ENCODE results near the gene AMFR. TPM values are rescaled to one million over a fixed set of nuclear protein-coding genes. Genes with fewer than 3 reads are reported as not detected.
"Not testable (repeated sequence)": the region's sequence is repeated elsewhere in the genome, so short reads cannot be mapped to it uniquely, and the experiment has no call there.

Gene AMFR
- total and polyA plus RNA-seq, 10 of the 15 experiments (the other 5 are each of a cell fraction or from before 2014, with no cell fraction given): 8.2 to 67.6 (median 28.1) TPM

GRCh38 chr16:56380778-56381485, 44.4 kb downstream of the AMFR start:
- WGBS (ENCODE audit: insufficient coverage, insufficient replicate concordance, low lambda C conversion rate, missing lambda C conversion rate): 96% methylated on average over 3 of the region's 3 CpGs
- intact Hi-C loops (cut with micrococcal nuclease; ENCODE audit: unreplicated experiment); BruUV-seq (replicated peaks); H3K79me2 ChIP-seq (ENCODE audit: control insufficient read depth, insufficient read depth, low read length); H3K4me3 ChIP-seq; H3K9ac ChIP-seq (ENCODE audit: control insufficient read depth, insufficient read depth, low read length); H3K27me3 ChIP-seq (replicated peaks in 1 of 2; ENCODE audit: control insufficient read depth in 2 of 2, insufficient read depth in 2 of 2, low read length in 1 of 2); RAD21 ChIA-PET (ENCODE audit: unreplicated experiment); H3K27ac ChIP-seq (ENCODE audit: control insufficient read depth, insufficient read depth); H3K4me1 ChIP-seq (ENCODE audit: control insufficient read depth, insufficient read depth, low read length); CTCF ChIA-PET; DNase-seq (ENCODE audit: low read depth, low spot score); H3K9me3 ChIP-seq (replicated peaks; ENCODE audit: control insufficient read depth, insufficient read depth, low read length); FAIRE-seq; POLR2A ChIA-PET; H3K4me2 ChIP-seq (ENCODE audit: control insufficient read depth, insufficient read depth); in situ Hi-C loops (cut with MboI); SMC1A ChIA-PET (ENCODE audit: uncharacterized antibody, unreplicated experiment); H4K20me1 ChIP-seq (ENCODE audit: control insufficient read depth, insufficient read depth); H2AFZ ChIP-seq (ENCODE audit: control insufficient read depth, low read depth, low read length); ATAC-seq: not testable (repeated sequence)
- peaks cover 5 to 38% of the 10 kb centered on the region in 2 experiments for H3K36me3 ChIP-seq (ENCODE audit: control insufficient read depth in 2 of 2, insufficient read depth in 2 of 2, low read length in 1 of 2)

- FAIRE-seq; H3K9me3 ChIP-seq (replicated peaks; ENCODE audit: control insufficient read depth, insufficient read depth, low read length); DNase-seq (ENCODE audit: low read depth, low spot score); CTCF ChIA-PET; H3K27ac ChIP-seq (ENCODE audit: control insufficient read depth, insufficient read depth); H3K4me3 ChIP-seq; in situ Hi-C loops (cut with MboI); H3K27me3 ChIP-seq (replicated peaks in 1 of 2; ENCODE audit: control insufficient read depth in 2 of 2, insufficient read depth in 2 of 2, low read length in 1 of 2); H3K4me2 ChIP-seq (ENCODE audit: control insufficient read depth, insufficient read depth); RAD21 ChIA-PET (ENCODE audit: unreplicated experiment); ATAC-seq; H2AFZ ChIP-seq (ENCODE audit: control insufficient read depth, low read depth, low read length); intact Hi-C loops (cut with micrococcal nuclease; ENCODE audit: unreplicated experiment); BruUV-seq (replicated peaks); POLR2A ChIA-PET; H3K4me1 ChIP-seq (ENCODE audit: control insufficient read depth, insufficient read depth, low read length); H3K9ac ChIP-seq (ENCODE audit: control insufficient read depth, insufficient read depth, low read length); H4K20me1 ChIP-seq (ENCODE audit: control insufficient read depth, insufficient read depth); H3K79me2 ChIP-seq (ENCODE audit: control insufficient read depth, insufficient read depth, low read length): not testable (repeated sequence)
- H3K36me3 ChIP-seq (ENCODE audit: control insufficient read depth in 2 of 2, insufficient read depth in 2 of 2, low read length in 1 of 2): peaks cover 5 to 38% of the 10 kb centered on the region in 2 experiments
- SMC1A ChIA-PET (ENCODE audit: uncharacterized antibody, unreplicated experiment): interaction anchor here (1.2 kb wide), 1 partner anchor 10 kb away, joined by 4 read pairs; no protein-coding TSS in a partner anchor
- 98% methylated on average over 6 of the region's 6 CpGs for WGBS (ENCODE audit: insufficient coverage, insufficient replicate concordance, low lambda C conversion rate, missing lambda C conversion rate)
Measured at GRCh38 chr16:56379044-56379443, 46.3 kb downstream of the AMFR start.

- WGBS (ENCODE audit: insufficient coverage, insufficient replicate concordance, low lambda C conversion rate, missing lambda C conversion rate): 97% methylated on average over 6 of the region's 6 CpGs
- H3K4me2 ChIP-seq (ENCODE audit: control insufficient read depth, insufficient read depth); H3K27ac ChIP-seq (ENCODE audit: control insufficient read depth, insufficient read depth); RAD21 ChIA-PET (ENCODE audit: unreplicated experiment); H3K9me3 ChIP-seq (replicated peaks; ENCODE audit: control insufficient read depth, insufficient read depth, low read length); BruUV-seq (replicated peaks); H3K9ac ChIP-seq (ENCODE audit: control insufficient read depth, insufficient read depth, low read length); FAIRE-seq; in situ Hi-C loops (cut with MboI); intact Hi-C loops (cut with micrococcal nuclease; ENCODE audit: unreplicated experiment); DNase-seq (ENCODE audit: low read depth, low spot score); ATAC-seq; POLR2A ChIA-PET; H3K4me1 ChIP-seq (ENCODE audit: control insufficient read depth, insufficient read depth, low read length); H4K20me1 ChIP-seq (ENCODE audit: control insufficient read depth, insufficient read depth); CTCF ChIA-PET; H3K79me2 ChIP-seq (ENCODE audit: control insufficient read depth, insufficient read depth, low read length); H2AFZ ChIP-seq (ENCODE audit: control insufficient read depth, low read depth, low read length); H3K4me3 ChIP-seq; H3K27me3 ChIP-seq (replicated peaks in 1 of 2; ENCODE audit: control insufficient read depth in 2 of 2, insufficient read depth in 2 of 2, low read length in 1 of 2): not testable (repeated sequence)
- SMC1A ChIA-PET (ENCODE audit: uncharacterized antibody, unreplicated experiment): interaction anchor here (1.2 kb wide), 1 partner anchor 326 kb away, joined by 3 read pairs; no protein-coding TSS in a partner anchor
- peaks cover 5 to 29% of the 10 kb centered on the region in 2 experiments for H3K36me3 ChIP-seq (ENCODE audit: control insufficient read depth in 2 of 2, insufficient read depth in 2 of 2, low read length in 1 of 2)
Measured at GRCh38 chr16:56375792-56376191, 49.6 kb downstream of the AMFR start.

Data from GM12878 (cell line).